ENCODE data around the gene NTNG1.

Gene NTNG1

GRCh38 chr1:107343601-107344000 is 202.8 kb downstream of the NTNG1 start:
- no peak for DNase-seq

- DNase-seq: no peak
These were observed 203.5 kb downstream of the NTNG1 start for GRCh38 chr1:107344268-107344760.

- DNase-seq: no peak
These were observed 204.0 kb downstream of the NTNG1 start for GRCh38 chr1:107344836-107345235.

- no peak for DNase-seq
These were observed 212.0 kb downstream of the NTNG1 start for GRCh38 chr1:107352850-107353249.

GRCh38 chr1:107357376-107357775 is 216.5 kb downstream of the NTNG1 start:
- DNase-seq: no peak

- no peak for DNase-seq
These were observed 217.9 kb downstream of the NTNG1 start for GRCh38 chr1:107358619-107359327.

GRCh38 chr1:107359472-107360241 is 218.8 kb downstream of the NTNG1 start:
- no peak for DNase-seq

- DNase-seq: no peak
These were observed 221.8 kb downstream of the NTNG1 start for GRCh38 chr1:107362468-107363140.

- no peak for DNase-seq
These were observed 222.3 kb downstream of the NTNG1 start for GRCh38 chr1:107363154-107363553.

- DNase-seq: no peak
These were observed 224.8 kb downstream of the NTNG1 start for GRCh38 chr1:107365527-107366240.

GRCh38 chr1:107378426-107378825 is 237.6 kb downstream of the NTNG1 start:
- DNase-seq: no peak

- no peak for DNase-seq
These were observed 238.0 kb downstream of the NTNG1 start for GRCh38 chr1:107378866-107379265.

GRCh38 chr1:107379826-107380225 is 239.0 kb downstream of the NTNG1 start:
- DNase-seq: no peak

- DNase-seq: no peak
These were observed 248.9 kb downstream of the NTNG1 start for GRCh38 chr1:107389410-107390396.

- DNase-seq: no peak
These were observed 253.5 kb downstream of the NTNG1 start for GRCh38 chr1:107394301-107394700.

- DNase-seq: no peak
These were observed 260.9 kb downstream of the NTNG1 start for GRCh38 chr1:107401704-107402103.

- no peak for DNase-seq
These were observed 263.9 kb downstream of the NTNG1 start for GRCh38 chr1:107404756-107405155.

GRCh38 chr1:107405236-107405635 is 264.4 kb downstream of the NTNG1 start:
- no peak for DNase-seq

- no peak for DNase-seq
These were observed 266.2 kb downstream of the NTNG1 start for GRCh38 chr1:107407011-107407410.

GRCh38 chr1:107413546-107413945 is 272.7 kb downstream of the NTNG1 start:
- no peak for DNase-seq

GRCh38 chr1:107413951-107414350 is 273.1 kb downstream of the NTNG1 start:
- no peak for DNase-seq

GRCh38 chr1:107414550-107414949 is 273.7 kb downstream of the NTNG1 start:
- no peak for DNase-seq
